Stimulated activated naive CD4-positive, alpha-beta T cell (primary cell): ENCODE data around the gene MUSK.

Experiments used
- DNase-seq, 6 experiments: peaks; one replicate each; lab custom pipeline; 2025; lab: John Stamatoyannopoulos, UW

Gene MUSK

GRCh38 chr9:110668570-110669167 lies at the start of gene MUSK:
Gene MUSK, plus strand, starts transcription at chr9:110668791. Its CDS starts 114 bp downstream, at chr9:110668905.
- no peak for DNase-seq

- no peak for DNase-seq
These were observed 48.8 kb upstream of the MUSK start for GRCh38 chr9:110619831-110620230.

GRCh38 chr9:110620726-110621125 lies 47.9 kb upstream of the MUSK start:
- DNase-seq: no peak

- no peak for DNase-seq
These were observed 46.2 kb upstream of the MUSK start for GRCh38 chr9:110622368-110622767.

GRCh38 chr9:110623462-110624025 lies 45.0 kb upstream of the MUSK start:
- DNase-seq: peak in 2 of 6 experiments; percentile 3 to 4

- DNase-seq: no peak
These were observed 42.3 kb upstream of the MUSK start for GRCh38 chr9:110626101-110626829.

- no peak for DNase-seq
These were observed 33.0 kb upstream of the MUSK start for GRCh38 chr9:110635589-110635988.

GRCh38 chr9:110638381-110638954 lies 30.1 kb upstream of the MUSK start:
- no peak for DNase-seq

- no peak for DNase-seq
These were observed 27.9 kb upstream of the MUSK start for GRCh38 chr9:110640736-110641135.

GRCh38 chr9:110641293-110641692 lies 27.3 kb upstream of the MUSK start:
- DNase-seq: no peak

- DNase-seq: no peak
These were observed 19.9 kb upstream of the MUSK start for GRCh38 chr9:110648696-110649095.

- DNase-seq: no peak
These were observed 18.3 kb upstream of the MUSK start for GRCh38 chr9:110650261-110650660.

GRCh38 chr9:110650991-110651411 lies 17.6 kb upstream of the MUSK start:
- no peak for DNase-seq

GRCh38 chr9:110655754-110656641 lies 12.6 kb upstream of the MUSK start:
- DNase-seq: no peak

GRCh38 chr9:110659891-110660541 lies 8.6 kb upstream of the MUSK start:
- DNase-seq: no peak

GRCh38 chr9:110669433-110669832 lies 842 bp downstream of the MUSK start:
- DNase-seq: no peak

- DNase-seq: no peak
These were observed 3.3 kb downstream of the MUSK start for GRCh38 chr9:110671849-110672248.

GRCh38 chr9:110672873-110673510 lies 4.4 kb downstream of the MUSK start:
- no peak for DNase-seq

GRCh38 chr9:110687497-110687896 lies 18.9 kb downstream of the MUSK start:
- no peak for DNase-seq

- DNase-seq: no peak
These were observed 19.7 kb downstream of the MUSK start for GRCh38 chr9:110688329-110688728.

- DNase-seq: no peak
These were observed 22.5 kb downstream of the MUSK start for GRCh38 chr9:110691002-110691549.
